HCT116 (cell line): ENCODE results near the gene BBLN. TPM values are rescaled to one million over a fixed set of nuclear protein-coding genes. Genes with fewer than 3 reads are reported as not detected.

Source experiments
- ATAC-seq: fragments of 200-7000 bp; cut with Tn5 transposase; 2 replicates; pipeline ENCODE4 v1.9.1; 2020; ENCODE audit warnings: mild to moderate bottlenecking, moderate library complexity
- BruUV-seq: library from RNA; stranded (reverse); fragments of 400-500 nt; replicated peaks from 2 replicates; lab custom pipeline; 2021; lab: Mats Ljungman, UMichigan
- CTCF ChIA-PET: fragments of 300-600 bp; sonication (Branson Sonifier 250); formaldehyde crosslinking; loops from one replicate; lab custom pipeline; 2021; ENCODE audit warnings: antibody characterized with exemption; lab: Charles Lee
- POLR2A ChIA-PET: fragments of 300-600, 350-600 bp; sonication (Branson Sonifier 250); formaldehyde crosslinking; loops from one replicate; lab custom pipeline; 2021; ENCODE audit warnings: antibody characterized with exemption; lab: Charles Lee
- RAD21 ChIA-PET, 2 experiments: fragments of 300-600 bp; sonication (Branson Sonifier 250); formaldehyde crosslinking; loops; one replicate each; lab custom pipeline; 2023; ENCODE audit warnings: low total read pairs in 2 of 2; ENCODE audit not compliant: uncharacterized antibody in 2 of 2, unreplicated experiment in 2 of 2, low non-redundant PET in 1 of 2; lab: Charles Lee
- DNase-seq: peaks from one replicate; pipeline ENCODE4 v3.0.0-alpha.2; 2010; ENCODE audit warnings: low read depth, low spot score
- H2AFZ ChIP-seq: fragments of 200-600 bp; shearing (Covaris generic), sonication (generic); 2 replicates; pipeline ENCODE4 v1.6.1; 2017; ENCODE audit warnings: low read depth, mixed run types, mixed read lengths, antibody characterized with exemption, low read length; ENCODE audit not compliant: poor library complexity, severe bottlenecking
- H3K27ac ChIP-seq: 2 replicates; pipeline ENCODE4 v1.5.1; 2012; ENCODE audit warnings: low read depth, low read length
- H3K27me3 ChIP-seq: fragments of 200-600 bp; sonication (generic); 2 replicates; pipeline ENCODE4 v1.6.1; 2016; ENCODE audit warnings: mixed run types, low read length, mixed read lengths; ENCODE audit not compliant: insufficient read depth
- H3K36me3 ChIP-seq, 2 experiments: fragments of 200-500 bp in 1 of 2; fragments of 200-600 bp in 1 of 2; sonication (Bioruptor generic) in 1 of 2; sonication (generic) in 1 of 2; 2 replicates each; pipeline versions ENCODE4 v1.5.1 to v1.6.1; 2014 to 2016; ENCODE audit warnings: low read length in 2 of 2, inconsistent platforms in 1 of 2, mixed read lengths in 1 of 2, mixed run types in 1 of 2; ENCODE audit not compliant: insufficient read depth in 2 of 2, control insufficient read depth in 1 of 2
- H3K4me1 ChIP-seq, 2 experiments: fragments of 200-600 bp in 1 of 2; sonication (generic) in 1 of 2; 2 replicates each; pipeline versions ENCODE4 v1.5.1 to v1.6.1; 2012 to 2017; ENCODE audit warnings: low read length in 2 of 2, inconsistent platforms in 1 of 2, mild to moderate bottlenecking in 1 of 2, mixed read lengths in 1 of 2, mixed run types in 1 of 2, moderate library complexity in 1 of 2; ENCODE audit not compliant: insufficient read depth in 2 of 2, control insufficient read depth in 1 of 2
- H3K4me2 ChIP-seq: fragments of 200-600 bp; sonication (generic); 2 replicates; pipeline ENCODE4 v1.6.1; 2017; ENCODE audit warnings: mixed run types, low read length, mixed read lengths
- H3K4me3 ChIP-seq, 2 experiments: fragments of 200-600 bp in 1 of 2; sonication (generic) in 1 of 2; replicated peaks in 1 of 2; 2 replicates each; pipeline ENCODE4 v1.5.1; 2011 to 2016; ENCODE audit warnings: low read length in 2 of 2, control low read depth in 1 of 2, low read depth in 1 of 2, mild to moderate bottlenecking in 1 of 2, mixed read lengths in 1 of 2, mixed run types in 1 of 2
- H3K79me2 ChIP-seq: fragments of 200-600 bp; sonication (generic); 2 replicates; pipeline ENCODE4 v1.6.1; 2017; ENCODE audit warnings: mild to moderate bottlenecking, mixed run types, low read length, moderate library complexity, mixed read lengths; ENCODE audit not compliant: insufficient read depth
- H3K9ac ChIP-seq: fragments of 200-600 bp; sonication (generic); 2 replicates; pipeline ENCODE4 v1.6.1; 2016; ENCODE audit warnings: low read length, mixed read lengths
- H3K9me2 ChIP-seq: fragments of 200-600 bp; sonication (generic), shearing (Covaris generic); 2 replicates; pipeline ENCODE4 v1.6.1; 2017; ENCODE audit warnings: mixed run types, mild to moderate bottlenecking, moderate library complexity; ENCODE audit not compliant: insufficient read depth
- H3K9me3 ChIP-seq, 2 experiments: fragments of 200-500 bp in 1 of 2; fragments of 200-600 bp in 1 of 2; sonication (Bioruptor generic) in 1 of 2; sonication (generic) in 1 of 2; 2 replicates each; pipeline ENCODE4 v1.6.1; 2014 to 2017; ENCODE audit warnings: low read length in 2 of 2, mixed read lengths in 2 of 2, inconsistent platforms in 1 of 2, low read depth in 1 of 2, mild to moderate bottlenecking in 1 of 2, mixed run types in 1 of 2, moderate library complexity in 1 of 2; ENCODE audit not compliant: control insufficient read depth in 1 of 2, insufficient read depth in 1 of 2
- H4K20me1 ChIP-seq: fragments of 200-600 bp; sonication (generic), shearing (Covaris generic); 2 replicates; pipeline ENCODE4 v1.6.1; 2017; ENCODE audit warnings: mixed run types, mild to moderate bottlenecking, moderate library complexity; ENCODE audit not compliant: insufficient read depth
- ATF3 ChIP-seq: IDR thresholded peaks from 2 replicates; pipeline ENCODE4 v1.6.1; 2012
- CBX3 ChIP-seq: IDR thresholded peaks from 2 replicates; pipeline ENCODE4 v1.6.1; 2012; ENCODE audit warnings: low read depth
- CEBPB ChIP-seq: IDR thresholded peaks from 2 replicates; pipeline ENCODE4 v1.6.1; 2012; ENCODE audit warnings: low read depth
- EGR1 ChIP-seq: IDR thresholded peaks from 2 replicates; pipeline ENCODE4 v1.6.1; 2012; ENCODE audit warnings: low read depth
- ELF1 ChIP-seq: IDR thresholded peaks from 2 replicates; pipeline ENCODE4 v1.6.1; 2012; ENCODE audit warnings: low read depth, borderline replicate concordance
- EZH2 ChIP-seq: fragments of 200-600 bp; sonication (generic); IDR thresholded peaks from 2 replicates; pipeline ENCODE4 v1.6.1; 2017; ENCODE audit warnings: antibody characterized with exemption, mixed run types
- EZH2phosphoT487 ChIP-seq: fragments of 200-600 bp; IDR thresholded peaks from 2 replicates; pipeline ENCODE4 v1.6.1; 2018; ENCODE audit warnings: antibody characterized with exemption, borderline replicate concordance
- FOSL1 ChIP-seq: IDR thresholded peaks from 2 replicates; pipeline ENCODE4 v1.6.1; 2012; ENCODE audit warnings: low read depth
- POLR2AphosphoS5 ChIP-seq: IDR thresholded peaks from 2 replicates; pipeline ENCODE4 v1.6.1; 2011; ENCODE audit warnings: mild to moderate bottlenecking, low read depth, low read length, moderate library complexity
- RAD21 ChIP-seq: IDR thresholded peaks from 2 replicates; pipeline ENCODE4 v1.6.1; 2012; ENCODE audit warnings: low read depth, mild to moderate bottlenecking
- SIN3A ChIP-seq: IDR thresholded peaks from 2 replicates; pipeline ENCODE4 v1.6.1; 2012; ENCODE audit warnings: low read depth
- SP1 ChIP-seq: IDR thresholded peaks from 2 replicates; pipeline ENCODE4 v1.6.1; 2012; ENCODE audit warnings: low read depth
- SRF ChIP-seq: IDR thresholded peaks from 2 replicates; pipeline ENCODE4 v1.6.1; 2012; ENCODE audit warnings: low read depth
- TCF7L2 ChIP-seq: IDR thresholded peaks from 2 replicates; pipeline ENCODE4 v1.7.0; 2011; ENCODE audit warnings: borderline replicate concordance, inconsistent platforms; ENCODE audit not compliant: insufficient read depth, insufficient read length; ENCODE audit errors: extremely low read depth
- YY1 ChIP-seq: IDR thresholded peaks from 2 replicates; pipeline ENCODE4 v1.6.1; 2011; ENCODE audit warnings: low read length, low read depth, moderate library complexity, mild to moderate bottlenecking; ENCODE audit not compliant: insufficient replicate concordance; ENCODE audit errors: extremely low read depth
- ZFX ChIP-seq: fragments of 450-650 bp; IDR thresholded peaks from 2 replicates; pipeline ENCODE4 v1.6.1; 2017
- ZNF274 ChIP-seq: fragments of 200-500 bp; sonication (Bioruptor generic); IDR thresholded peaks from 2 replicates; pipeline ENCODE4 v1.6.1; 2014; ENCODE audit warnings: mild to moderate bottlenecking, low read depth, low read length, inconsistent platforms
- intact Hi-C: fragments of 100-400 bp; cut with micrococcal nuclease; formaldehyde crosslinking; loops from 2 replicates; pipeline ENCODE4 v1.10.0; 2022
- total RNA-seq: library from RNA; stranded (reverse); gene quantifications from one replicate; pipeline ENCODE4 v1.2.1, GENCODE V29; 2021; ENCODE audit not compliant: unreplicated experiment
- TF ChIP-seq, protein P1 (sequence below): IDR thresholded peaks from 2 replicates; pipeline ENCODE4 v1.6.1; 2011; ENCODE audit warnings: mild to moderate bottlenecking, low read length, moderate library complexity; ENCODE audit not compliant: insufficient replicate concordance; ENCODE audit errors: extremely low read depth
- TF ChIP-seq, protein P2 (sequence below), 3 experiments: fragments of 200-600 bp in 1 of 3; sonication (generic) in 1 of 3; IDR thresholded peaks in 2 of 3; conservative IDR thresholded peaks in 1 of 3; 2 replicates each; pipeline ENCODE4 v1.5.1; 2012 to 2017; ENCODE audit warnings: low read depth in 2 of 3, low read length in 2 of 3, antibody characterized with exemption in 1 of 3, borderline replicate concordance in 1 of 3, control low read depth in 1 of 3, mild to moderate bottlenecking in 1 of 3, mixed read lengths in 1 of 3, mixed run types in 1 of 3, moderate library complexity in 1 of 3; ENCODE audit not compliant: insufficient read depth in 1 of 3
- TF ChIP-seq, protein P3 (sequence below): IDR thresholded peaks from 2 replicates; pipeline ENCODE4 v1.6.1; 2012

Gene BBLN
- total RNA-seq, 1 experiment from 2014 or later: 119 TPM

DNA sequence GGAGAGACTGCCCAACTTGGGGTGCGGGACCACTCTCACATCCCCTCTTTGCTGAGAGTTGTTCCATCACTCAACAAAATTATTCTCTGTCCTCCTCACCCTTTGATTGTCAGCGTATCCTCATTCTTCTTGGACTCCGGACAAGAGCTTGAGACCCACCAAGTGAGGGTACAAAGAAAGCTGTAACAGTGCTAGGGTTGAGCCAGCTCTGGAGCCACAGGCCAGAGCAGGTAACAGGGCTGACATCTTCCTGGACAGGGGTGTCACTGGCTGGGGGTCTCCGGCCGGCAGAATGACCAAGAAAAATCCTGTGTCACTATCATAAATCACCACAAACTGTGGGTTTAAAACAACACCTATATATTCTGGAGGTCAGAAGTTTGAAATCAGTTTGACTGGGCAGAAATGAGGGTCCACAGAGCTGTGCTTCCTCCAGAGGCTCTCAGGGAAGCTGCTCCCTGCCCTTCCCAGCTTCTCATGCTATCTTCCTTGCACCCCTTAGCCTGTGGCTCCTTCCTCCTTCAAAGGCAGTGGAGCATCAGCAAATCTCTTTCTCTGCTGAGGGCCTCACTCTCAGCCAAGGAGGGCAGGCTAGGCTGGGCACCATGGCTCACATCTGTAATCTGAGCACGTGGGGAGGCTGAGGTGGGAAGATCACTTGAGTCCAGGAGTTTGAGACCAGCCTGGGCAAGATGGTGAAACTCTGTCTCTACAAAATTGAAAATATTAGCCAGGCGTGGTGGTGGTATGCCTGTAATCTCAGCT lies 4.1 kb upstream of the BBLN start:
- intact Hi-C loops: no loop called here
- Histone ChIP-seq H3K9ac (no peak overlapping the region), H2AFZ (no peak overlapping the region), H3K9me3 (no peaks in the 10 kb centered on the region), H3K36me3 (no peaks in the 10 kb centered on the region), H4K20me1 (no peaks in the 10 kb centered on the region), H3K27ac (no peak overlapping the region), H3K9me2 (no peaks in the 10 kb centered on the region), H3K4me1 (peaks cover 0 to 13% of the 10 kb centered on the region in 2 experiments; a peak in 2 of 4 replicates), H3K4me3 (no peak overlapping the region), H3K27me3 (no peaks in the 10 kb centered on the region), H3K79me2 (peaks cover 7% of the 10 kb centered on the region; the same call in 1 of the 2 replicates), H3K4me2 (no peak overlapping the region)
- TF ChIP-seq TCF7L2: no peak
- TF ChIP-seq ZNF274: no peak
- no peak for TF ChIP-seq EZH2phosphoT487
- no peak for TF ChIP-seq SRF
- TF ChIP-seq SP1: no peak
- TF ChIP-seq EZH2: no peak
- no peak for TF ChIP-seq ELF1
- TF ChIP-seq, protein P1, sequence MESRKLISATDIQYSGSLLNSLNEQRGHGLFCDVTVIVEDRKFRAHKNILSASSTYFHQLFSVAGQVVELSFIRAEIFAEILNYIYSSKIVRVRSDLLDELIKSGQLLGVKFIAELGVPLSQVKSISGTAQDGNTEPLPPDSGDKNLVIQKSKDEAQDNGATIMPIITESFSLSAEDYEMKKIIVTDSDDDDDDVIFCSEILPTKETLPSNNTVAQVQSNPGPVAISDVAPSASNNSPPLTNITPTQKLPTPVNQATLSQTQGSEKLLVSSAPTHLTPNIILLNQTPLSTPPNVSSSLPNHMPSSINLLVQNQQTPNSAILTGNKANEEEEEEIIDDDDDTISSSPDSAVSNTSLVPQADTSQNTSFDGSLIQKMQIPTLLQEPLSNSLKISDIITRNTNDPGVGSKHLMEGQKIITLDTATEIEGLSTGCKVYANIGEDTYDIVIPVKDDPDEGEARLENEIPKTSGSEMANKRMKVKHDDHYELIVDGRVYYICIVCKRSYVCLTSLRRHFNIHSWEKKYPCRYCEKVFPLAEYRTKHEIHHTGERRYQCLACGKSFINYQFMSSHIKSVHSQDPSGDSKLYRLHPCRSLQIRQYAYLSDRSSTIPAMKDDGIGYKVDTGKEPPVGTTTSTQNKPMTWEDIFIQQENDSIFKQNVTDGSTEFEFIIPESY: no peak
- TF ChIP-seq YY1: no peak
- no peak for TF ChIP-seq CEBPB
- no peak for TF ChIP-seq EGR1
- no peak for TF ChIP-seq ATF3
- no peak for TF ChIP-seq FOSL1
- TF ChIP-seq CBX3: no peak
- TF ChIP-seq SIN3A: no peak
- no peak for TF ChIP-seq ZFX
- no peak for TF ChIP-seq POLR2AphosphoS5
- TF ChIP-seq, protein P2, sequence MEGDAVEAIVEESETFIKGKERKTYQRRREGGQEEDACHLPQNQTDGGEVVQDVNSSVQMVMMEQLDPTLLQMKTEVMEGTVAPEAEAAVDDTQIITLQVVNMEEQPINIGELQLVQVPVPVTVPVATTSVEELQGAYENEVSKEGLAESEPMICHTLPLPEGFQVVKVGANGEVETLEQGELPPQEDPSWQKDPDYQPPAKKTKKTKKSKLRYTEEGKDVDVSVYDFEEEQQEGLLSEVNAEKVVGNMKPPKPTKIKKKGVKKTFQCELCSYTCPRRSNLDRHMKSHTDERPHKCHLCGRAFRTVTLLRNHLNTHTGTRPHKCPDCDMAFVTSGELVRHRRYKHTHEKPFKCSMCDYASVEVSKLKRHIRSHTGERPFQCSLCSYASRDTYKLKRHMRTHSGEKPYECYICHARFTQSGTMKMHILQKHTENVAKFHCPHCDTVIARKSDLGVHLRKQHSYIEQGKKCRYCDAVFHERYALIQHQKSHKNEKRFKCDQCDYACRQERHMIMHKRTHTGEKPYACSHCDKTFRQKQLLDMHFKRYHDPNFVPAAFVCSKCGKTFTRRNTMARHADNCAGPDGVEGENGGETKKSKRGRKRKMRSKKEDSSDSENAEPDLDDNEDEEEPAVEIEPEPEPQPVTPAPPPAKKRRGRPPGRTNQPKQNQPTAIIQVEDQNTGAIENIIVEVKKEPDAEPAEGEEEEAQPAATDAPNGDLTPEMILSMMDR (IDR thresholded peaks at IDR 0.05 in 2 of 3, conservative IDR thresholded peaks at IDR 0.05 in 1 of 3; ENCODE audit: borderline replicate concordance in 1 of 3, insufficient read depth in 1 of 3, low read depth in 2 of 3, low read length in 2 of 3): no peak
- TF ChIP-seq, protein P3, sequence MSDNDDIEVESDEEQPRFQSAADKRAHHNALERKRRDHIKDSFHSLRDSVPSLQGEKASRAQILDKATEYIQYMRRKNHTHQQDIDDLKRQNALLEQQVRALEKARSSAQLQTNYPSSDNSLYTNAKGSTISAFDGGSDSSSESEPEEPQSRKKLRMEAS: no peak
- TF ChIP-seq RAD21: no peak
- ChIA-PET POLR2A (no interaction called here), CTCF (no interaction called here), RAD21 (no interaction called here)
- no TSS peak for BruUV-seq
- ATAC-seq (no peak), DNase-seq (no peak)
